Left renal cortex interstitium (tissue), 4 donors: ENCODE data around the gene TPRA1. TPM values are rescaled to one million over a fixed set of nuclear protein-coding genes. Genes with fewer than 3 reads are reported as not detected.

ENCODE experiments used
- DNase-seq, 4 donors: peaks; one replicate each; pipeline ENCODE4 v3.0.0-alpha.2; 2013; ENCODE audit warnings: low read depth in 4 of 4, low spot score in 2 of 4, missing footprints in 1 of 4
- polyA plus RNA-seq, 4 donors: library from polyadenylated mRNA; unstranded; fragments of 120-200 nt; gene quantifications; one replicate each; pipeline ENCODE4 v1.2.1, GENCODE V29; 2013; ENCODE audit not compliant: insufficient read length in 4 of 4

The TPRA1 gene
- polyA plus RNA-seq: 10 to 100 TPM; 28.6 to 47.0 (median 40.7) TPM

GRCh38 chr3:127590593-127591465 lies at the start of gene TPRA1:
Gene TPRA1, minus strand, starts transcription at chr3:127590733. Its CDS starts 10,587 bp downstream, at chr3:127580146.
- peak; percentile 81 to 94 (median 91) for DNase-seq

GRCh38 chr3:127640042-127640355 lies 49.5 kb upstream of the TPRA1 start:
- no peak for DNase-seq

- DNase-seq: no peak
Observed at GRCh38 chr3:127639173-127640041, 48.9 kb upstream of the TPRA1 start.

- DNase-seq: no peak
Observed at GRCh38 chr3:127637971-127638370, 47.4 kb upstream of the TPRA1 start.

- DNase-seq: no peak
Observed at GRCh38 chr3:127637546-127637945, 47.0 kb upstream of the TPRA1 start.

- no peak for DNase-seq
Observed at GRCh38 chr3:127634653-127635052, 44.1 kb upstream of the TPRA1 start.

- DNase-seq: no peak
Observed at GRCh38 chr3:127632035-127632820, 41.7 kb upstream of the TPRA1 start.

- DNase-seq: no peak
Observed at GRCh38 chr3:127630811-127631714, 40.5 kb upstream of the TPRA1 start.

GRCh38 chr3:127629467-127630403 lies 39.2 kb upstream of the TPRA1 start:
- peak in 1 of 4 donors; percentile 18 for DNase-seq

- no peak for DNase-seq
Observed at GRCh38 chr3:127628788-127629466, 38.4 kb upstream of the TPRA1 start, which contains the start of gene PODXL2. Gene PODXL2, plus strand, starts transcription at chr3:127629185. Its CDS starts 35 bp downstream, at chr3:127629220.

- DNase-seq: no peak
Observed at GRCh38 chr3:127628426-127628787, 37.9 kb upstream of the TPRA1 start.

GRCh38 chr3:127625821-127626220 lies 35.3 kb upstream of the TPRA1 start:
- DNase-seq: no peak

- no peak for DNase-seq
Observed at GRCh38 chr3:127624063-127624462, 33.5 kb upstream of the TPRA1 start.

GRCh38 chr3:127622772-127623576 lies 32.4 kb upstream of the TPRA1 start:
- no peak for DNase-seq

- DNase-seq: no peak
Observed at GRCh38 chr3:127622031-127622430, 31.5 kb upstream of the TPRA1 start.

GRCh38 chr3:127620637-127621375 lies 30.3 kb upstream of the TPRA1 start:
- DNase-seq: no peak
